ENCODE measurements around the gene GPR22. TPM values are rescaled to one million over a fixed set of nuclear protein-coding genes. Genes with fewer than 3 reads are reported as not detected.

Gene GPR22
- total RNA-seq, 1 donor from 2014 or later: under 0.01 TPM

- TF ChIP-seq CTCF (IDR thresholded peaks at IDR 0.05; ENCODE audit: insufficient read depth, low read length, severe bottlenecking): no peak
- peak; percentile 43 for FAIRE-seq
- Histone ChIP-seq H3K27me3 (ENCODE audit: control insufficient read depth, insufficient read depth, low read length) (no peaks in the 10 kb centered on the region), H3K4me3 (ENCODE audit: low read depth, low read length) (no peak overlapping the region), H3K36me3 (ENCODE audit: control insufficient read depth, insufficient read depth, low read length) (no peaks in the 10 kb centered on the region)
- no peak for DNase-seq (ENCODE audit: low read depth)
These were observed 35.5 kb downstream of the GPR22 start for GRCh38 chr7:107505362-107505761.

DNA sequence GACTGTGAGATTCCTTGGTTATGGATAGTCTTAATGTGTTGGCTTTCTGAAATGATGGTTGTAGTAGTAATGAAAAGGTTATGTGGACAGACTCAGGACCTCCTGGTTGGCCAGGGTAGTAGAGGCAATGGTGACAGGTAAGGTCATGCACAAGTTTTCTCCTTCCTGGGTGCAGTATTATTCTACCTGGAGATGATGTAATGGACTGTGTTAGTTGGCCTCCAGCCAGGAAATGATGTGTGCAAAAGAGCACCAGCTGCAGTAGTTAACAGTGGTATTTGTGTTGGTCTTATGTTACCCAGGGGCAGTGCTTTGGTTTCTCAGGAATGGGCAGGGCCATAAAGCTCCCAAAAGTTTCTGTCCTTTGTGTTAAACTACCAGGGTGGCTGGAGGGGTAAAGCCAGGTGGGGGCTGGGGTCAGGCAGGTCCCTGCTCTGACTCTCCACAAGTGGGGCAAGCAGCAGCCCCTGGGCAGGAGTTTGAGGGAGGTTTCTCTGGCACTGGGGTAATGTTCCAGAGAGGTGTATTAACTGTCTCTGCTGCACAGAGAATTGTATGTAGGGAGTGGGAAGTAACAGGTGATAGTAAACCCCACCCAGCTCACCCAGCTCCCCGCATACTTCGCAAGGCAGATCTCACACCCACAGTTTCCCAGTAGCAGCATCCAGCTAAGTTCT lies 36.3 kb downstream of the GPR22 start:
- no peak for TF ChIP-seq CTCF (IDR thresholded peaks at IDR 0.05; ENCODE audit: insufficient read depth, low read length, severe bottlenecking)
- DNase-seq (ENCODE audit: low read depth) (peak; percentile 91), FAIRE-seq (peak; percentile 81)
- Histone ChIP-seq H3K27me3 (ENCODE audit: control insufficient read depth, insufficient read depth, low read length) (no peaks in the 10 kb centered on the region), H3K36me3 (ENCODE audit: control insufficient read depth, insufficient read depth, low read length) (no peaks in the 10 kb centered on the region), H3K4me3 (ENCODE audit: low read depth, low read length) (no peak overlapping the region)

- peak; percentile 90 for DNase-seq (ENCODE audit: low read depth)
- Histone ChIP-seq H3K36me3 (ENCODE audit: control insufficient read depth, insufficient read depth, low read length) (no peaks in the 10 kb centered on the region), H3K27me3 (ENCODE audit: control insufficient read depth, insufficient read depth, low read length) (no peaks in the 10 kb centered on the region), H3K4me3 (ENCODE audit: low read depth, low read length) (no peak overlapping the region)
- no peak for TF ChIP-seq CTCF (IDR thresholded peaks at IDR 0.05; ENCODE audit: insufficient read depth, low read length, severe bottlenecking)
- peak; percentile 70 for FAIRE-seq
These were observed 37.0 kb downstream of the GPR22 start for GRCh38 chr7:107506674-107507339.

Other genes starting within 250 kb of the GPR22 start
- gene COG5, start 93.9 kb downstream of the GPR22 start, total RNA-seq: 36.3 and 53.3 TPM in 2 replicates
- 9.2 and 9.7 TPM in 2 replicates for gene DUS4L, start 93.9 kb downstream of the GPR22 start, total RNA-seq
- gene BCAP29, start 110.2 kb downstream of the GPR22 start, total RNA-seq: 25.0 and 30.6 TPM in 2 replicates
- 0.53 and 1.3 TPM in 2 replicates for gene SLC26A4, start 190.8 kb downstream of the GPR22 start, total RNA-seq